Activated gamma-delta T cell treated with anti-CD3 and anti-CD28 coated beads, Interleukin-2, amount 50 U/mL, for 16 hours (primary cell): ENCODE measurements around the gene DECR2.
"Not testable (repeated sequence)": the region's sequence is repeated elsewhere in the genome, so short reads cannot be mapped to it uniquely, and the experiment has no call there.

Source experiments
- DNase-seq: peaks from one replicate; pipeline ENCODE4 v3.0.0-alpha.2; 2020; ENCODE audit warnings: low read depth

DECR2 gene

DNA sequence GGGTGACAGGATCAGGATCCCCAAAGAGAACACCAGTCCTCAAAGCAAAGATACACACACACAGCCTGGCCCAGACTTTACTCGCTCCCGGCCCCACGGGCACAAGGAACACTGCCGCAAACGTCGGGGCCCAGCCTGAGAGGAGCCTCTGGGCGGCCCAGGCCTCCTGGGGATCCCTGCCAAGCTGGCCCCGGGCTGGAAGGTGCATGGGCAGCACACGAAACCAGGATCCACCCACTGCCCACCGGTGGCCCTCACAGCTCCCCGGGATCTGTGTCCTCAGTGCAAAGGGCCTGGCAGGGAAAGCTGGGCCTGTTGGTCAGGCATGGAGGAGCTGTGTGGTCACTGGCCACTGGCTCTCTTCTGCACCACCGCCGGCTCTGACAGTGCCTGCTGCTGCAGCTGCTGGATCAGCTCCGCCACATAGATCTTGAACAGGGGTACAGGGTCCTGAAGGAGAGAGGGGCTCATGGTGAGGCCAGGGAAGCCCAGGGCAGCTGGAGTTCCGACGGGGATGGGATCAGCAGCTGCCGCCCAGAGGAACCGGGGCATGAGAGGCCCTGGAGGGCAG is 34.3 kb upstream of the DECR2 start:
- DNase-seq = no peak

DNA sequence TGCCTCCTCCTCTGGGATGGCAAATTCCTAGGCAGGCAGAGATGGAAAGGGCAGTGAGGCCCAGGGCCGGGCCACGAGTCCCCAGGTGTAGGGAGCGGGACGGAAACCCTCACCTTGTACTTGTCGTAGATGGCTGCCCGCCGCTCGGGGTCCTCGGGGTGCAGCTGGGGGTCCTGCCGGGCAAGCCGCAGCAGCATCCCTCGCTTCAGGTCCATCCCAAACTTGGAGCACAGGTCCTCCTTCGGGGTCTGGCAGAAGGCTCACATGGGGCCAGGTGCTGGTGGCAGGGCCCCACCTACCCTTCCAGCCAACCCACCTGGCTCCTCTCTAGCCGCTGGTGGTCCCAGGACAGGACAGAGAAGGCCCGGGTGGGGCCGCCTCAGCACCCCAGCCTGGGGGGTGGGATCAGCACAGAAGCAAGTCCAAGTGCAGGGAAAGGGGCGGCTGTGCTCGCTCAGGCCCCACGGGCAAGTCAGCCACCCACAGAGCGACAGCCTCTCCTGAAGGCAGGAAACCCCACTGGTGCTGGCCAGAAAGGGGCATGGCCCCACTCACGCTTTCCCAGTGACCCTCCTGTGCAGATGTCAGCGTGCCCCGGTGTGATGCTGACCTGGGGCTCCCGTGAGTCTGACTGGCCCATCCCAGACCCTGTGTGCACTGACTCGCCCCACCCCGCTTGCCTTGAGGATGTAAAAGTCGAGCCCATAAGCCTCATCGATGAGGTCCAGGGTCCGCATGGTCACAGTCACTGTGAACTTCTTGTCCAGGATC is 33.1 kb upstream of the DECR2 start:
- no peak for DNase-seq

DNA sequence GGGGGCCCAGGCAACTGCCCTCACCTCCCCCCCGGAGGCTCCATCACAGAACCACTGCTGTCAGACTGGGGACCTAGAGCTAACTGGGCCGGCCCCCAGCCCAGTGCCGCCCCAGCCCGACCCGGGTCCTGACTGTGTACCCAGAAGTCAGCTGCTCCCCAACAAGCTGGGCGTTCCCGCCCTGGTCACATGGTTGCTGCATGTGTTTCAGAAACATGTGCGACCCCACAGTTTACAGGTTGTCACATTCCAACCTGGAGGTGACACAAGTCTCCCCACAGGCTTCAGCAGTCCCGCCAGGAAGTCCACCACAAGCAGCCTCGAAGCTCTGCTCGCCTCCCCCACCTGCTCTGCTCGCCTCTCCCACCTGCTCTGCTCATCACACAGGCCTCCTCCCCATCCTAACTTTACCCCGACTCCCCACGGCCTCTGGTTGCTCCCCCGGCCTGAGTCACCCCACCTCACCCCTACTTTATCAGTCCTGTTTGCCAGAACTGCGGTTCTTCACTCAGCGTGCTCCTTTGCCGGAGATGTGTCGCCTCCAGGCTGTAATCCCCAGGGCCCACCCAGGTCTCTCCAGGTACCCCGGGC is 32.3 kb upstream of the DECR2 start:
- DNase-seq = no peak

DNA sequence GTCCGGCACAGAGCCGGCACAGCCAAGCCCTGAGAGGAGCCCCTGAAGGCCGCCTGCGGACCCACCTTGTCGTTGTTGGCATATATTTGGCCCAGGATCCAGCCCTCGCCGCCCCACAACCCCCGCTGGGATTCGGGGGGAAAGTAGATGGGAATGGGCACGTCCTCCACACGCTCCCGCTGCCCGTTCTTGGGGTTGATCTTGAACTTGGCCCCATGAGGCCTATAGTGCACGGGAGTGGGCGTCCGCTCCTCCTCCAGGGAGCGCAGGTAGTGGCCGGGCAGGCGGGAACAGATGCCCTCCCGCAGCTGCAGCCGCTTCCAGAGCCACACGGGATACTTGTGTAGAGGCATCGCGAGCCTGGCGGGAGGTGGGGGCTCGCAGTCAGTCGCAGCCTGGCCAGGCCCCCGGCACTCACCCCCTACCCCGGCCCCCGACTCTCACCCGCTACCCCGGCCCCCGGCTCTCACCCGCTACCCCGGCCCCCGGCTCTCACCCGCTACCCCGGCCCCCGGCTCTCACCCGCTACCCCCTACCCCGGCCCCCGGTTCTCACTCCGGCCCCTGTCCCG is 31.7 kb upstream of the DECR2 start:
- DNase-seq = no peak

DNA sequence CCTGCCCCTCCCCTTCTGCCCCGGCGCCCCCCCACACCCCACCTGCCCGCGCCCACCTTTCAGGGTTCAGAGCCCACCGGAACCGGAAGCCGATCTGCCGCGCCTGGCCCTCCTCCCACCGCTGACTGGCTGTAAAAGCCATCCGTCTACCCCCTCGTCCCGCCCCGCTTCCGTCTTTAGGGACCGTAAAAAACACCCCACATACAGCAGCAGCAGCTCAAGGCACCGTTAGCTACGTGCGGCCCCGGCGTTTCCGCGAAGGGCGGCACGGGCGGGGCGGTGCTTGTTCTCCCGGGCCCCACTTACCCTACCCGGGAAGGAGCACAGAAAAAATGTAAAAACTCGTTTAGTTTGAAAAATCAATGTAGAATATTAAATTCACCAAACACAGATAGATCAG is 31.2 kb upstream of the DECR2 start, which contains the start of gene MRPL28:
TSS of gene MRPL28 (minus strand) at position 96 of the 400 bp plus-strand sequence. CDS start 320 bp downstream, outside the sequence.
- peak; percentile 91 for DNase-seq

DNA sequence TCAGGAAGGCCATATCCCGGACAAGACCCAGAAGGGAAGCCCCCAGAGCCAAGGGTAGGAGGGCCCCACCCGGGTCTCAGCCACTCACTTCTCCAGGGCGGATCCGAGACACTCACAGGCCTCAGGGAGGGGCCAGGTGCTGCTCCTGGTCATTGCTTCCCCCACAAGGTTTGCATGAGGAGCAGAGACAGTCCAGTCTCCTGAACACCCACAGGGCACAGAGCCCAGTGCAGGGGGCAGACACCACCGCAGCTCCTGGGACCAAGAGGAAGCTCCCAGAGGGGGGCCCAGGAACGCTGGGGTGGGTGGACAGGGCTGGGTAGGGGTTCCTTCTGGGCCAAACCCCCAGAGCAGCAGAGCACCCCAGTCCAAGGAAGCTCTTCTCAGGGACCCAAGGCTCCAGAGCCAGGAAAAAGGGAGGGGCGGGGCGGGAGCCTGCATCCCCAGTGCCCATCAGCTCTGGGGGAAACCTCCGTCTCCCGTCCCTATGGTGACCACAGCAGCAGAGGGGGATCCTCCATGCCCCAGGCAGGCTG is 30.6 kb upstream of the DECR2 start:
- DNase-seq = no peak

DNA sequence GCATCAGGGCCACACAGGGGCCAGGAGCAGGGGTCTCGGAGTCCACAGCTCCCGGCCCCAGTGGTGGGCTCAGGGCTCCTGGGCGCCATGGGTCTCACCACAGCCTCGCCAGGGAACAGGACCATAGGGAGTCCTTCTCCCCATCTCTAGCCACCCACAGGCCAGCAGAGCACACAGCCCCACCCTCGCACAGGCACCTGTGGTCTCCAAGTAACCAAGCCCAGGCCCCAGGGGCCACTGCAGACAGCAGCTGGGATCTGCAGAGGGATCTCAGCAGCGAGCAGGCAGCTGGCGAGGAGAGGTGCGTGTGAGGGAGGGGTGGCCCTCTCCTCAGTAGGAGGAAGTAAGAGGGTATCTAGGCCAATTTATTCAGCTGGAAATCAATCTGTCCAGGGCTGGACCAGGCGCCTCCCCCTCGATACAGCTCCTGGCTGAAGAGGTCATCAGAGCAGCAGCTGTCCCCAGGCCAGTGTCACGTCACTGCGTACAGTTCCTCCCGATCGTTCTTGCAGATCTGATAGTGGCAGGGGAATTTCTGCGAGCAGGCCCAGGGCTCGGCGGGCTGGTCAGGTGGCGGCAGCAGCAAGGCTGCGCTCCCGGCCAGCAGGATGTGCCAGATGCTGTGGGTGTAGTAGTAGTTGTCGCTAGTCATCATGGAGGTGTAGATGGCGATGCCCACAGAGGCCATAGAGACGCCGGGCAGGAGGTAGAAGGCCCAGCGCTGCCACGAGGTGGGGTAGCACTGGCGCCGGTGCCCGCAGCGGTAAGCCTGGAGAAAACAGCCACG is 30.0 kb upstream of the DECR2 start:
- no peak for DNase-seq

DNA sequence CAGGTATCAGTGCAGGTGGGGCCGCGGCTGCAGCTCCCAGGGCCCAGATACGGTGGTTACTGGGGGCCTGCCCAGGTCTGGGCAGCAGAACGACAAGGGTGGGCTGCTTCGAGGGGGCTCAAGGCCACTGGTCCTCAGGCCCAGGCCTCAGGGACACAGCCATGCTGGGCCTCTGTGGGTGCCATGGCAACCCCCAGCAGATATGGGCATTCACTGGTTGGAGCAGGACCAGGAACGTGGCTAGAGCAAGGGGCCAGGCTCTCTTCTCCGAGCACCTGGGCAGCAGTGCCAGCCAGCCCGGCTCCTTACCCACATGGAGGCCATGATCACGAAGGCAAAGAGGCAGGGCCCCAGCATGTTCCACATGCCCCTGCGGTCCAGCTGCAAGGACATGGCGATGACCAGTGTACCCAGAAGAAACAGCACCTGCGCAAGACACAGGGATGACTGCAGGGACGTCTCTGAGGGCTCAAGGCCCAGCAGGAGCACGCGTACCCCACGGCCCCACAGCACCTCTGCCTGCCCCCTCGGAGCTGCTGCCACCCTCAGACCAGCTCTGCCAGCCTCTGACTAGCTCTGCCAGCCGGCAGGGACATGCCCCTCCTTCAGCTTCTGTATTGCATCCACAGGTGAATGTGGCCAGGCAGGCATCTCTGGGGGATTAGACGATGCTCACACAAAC is 29.2 kb upstream of the DECR2 start:
- DNase-seq = no peak

DNA sequence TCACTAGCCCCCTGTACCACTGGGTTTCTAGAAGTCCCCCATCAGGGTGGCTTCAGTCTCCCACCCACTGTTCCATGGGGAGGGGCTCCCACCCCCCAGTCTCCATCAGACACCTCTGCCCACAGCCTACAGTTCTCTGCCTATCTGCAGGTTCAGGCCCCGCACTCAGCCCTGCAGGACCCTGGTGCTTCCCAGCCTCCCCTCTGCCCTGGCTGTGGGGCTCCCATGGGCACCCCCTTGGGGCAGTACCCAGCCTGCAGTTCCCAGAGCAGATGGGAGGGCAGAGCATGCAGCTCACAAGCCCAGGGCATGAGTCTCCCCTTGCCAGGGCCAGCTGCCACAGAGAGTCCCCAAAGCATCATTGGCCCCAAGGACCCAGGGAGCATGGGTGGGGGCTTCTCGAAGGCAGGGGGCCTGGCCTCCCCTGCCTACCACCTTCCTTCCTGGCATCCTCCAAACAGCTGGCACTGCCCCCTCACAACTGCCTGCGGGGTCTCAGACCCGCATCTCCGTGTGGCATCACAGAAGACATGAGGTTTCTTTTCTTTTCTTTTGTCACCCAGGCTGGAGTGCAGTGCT is 28.6 kb upstream of the DECR2 start:
- DNase-seq = no peak

DNA sequence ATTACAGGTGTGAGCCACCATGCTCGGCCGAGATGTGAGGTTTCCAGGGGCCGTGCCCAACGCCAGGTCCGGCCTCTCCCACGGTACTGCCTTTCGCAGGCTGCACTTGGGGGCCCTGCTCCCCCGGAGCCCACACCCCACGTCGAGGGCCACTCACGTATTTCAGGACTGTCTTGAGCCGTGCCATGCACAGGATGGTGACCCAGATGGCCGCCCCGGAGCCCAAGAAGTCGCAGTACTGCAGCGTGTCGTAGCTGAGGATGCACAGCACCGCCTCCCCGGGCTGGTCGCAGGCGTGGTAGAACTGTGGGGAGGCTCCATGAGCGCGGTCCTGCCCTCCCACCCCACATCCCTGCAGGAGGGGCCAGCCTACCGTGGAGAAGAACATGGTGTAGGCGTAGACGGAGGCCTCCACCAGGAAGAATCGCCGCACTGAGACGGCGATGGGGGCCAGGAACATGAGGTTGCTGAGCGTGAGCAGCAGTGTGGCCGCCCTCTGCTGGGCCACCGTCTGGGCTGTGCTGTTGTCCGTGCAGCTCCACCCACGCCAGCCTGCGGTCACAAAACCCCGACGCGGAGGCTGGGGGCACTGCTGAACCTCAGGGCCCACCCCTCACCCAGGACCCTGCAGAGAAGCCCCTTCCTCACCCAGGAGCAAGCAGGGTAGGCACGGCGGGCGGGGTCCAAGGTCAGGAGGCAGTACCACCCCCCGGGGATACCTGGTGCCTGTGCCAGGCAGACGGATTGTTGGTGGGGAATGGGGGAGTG is 27.7 kb upstream of the DECR2 start:
- no peak for DNase-seq

DNA sequence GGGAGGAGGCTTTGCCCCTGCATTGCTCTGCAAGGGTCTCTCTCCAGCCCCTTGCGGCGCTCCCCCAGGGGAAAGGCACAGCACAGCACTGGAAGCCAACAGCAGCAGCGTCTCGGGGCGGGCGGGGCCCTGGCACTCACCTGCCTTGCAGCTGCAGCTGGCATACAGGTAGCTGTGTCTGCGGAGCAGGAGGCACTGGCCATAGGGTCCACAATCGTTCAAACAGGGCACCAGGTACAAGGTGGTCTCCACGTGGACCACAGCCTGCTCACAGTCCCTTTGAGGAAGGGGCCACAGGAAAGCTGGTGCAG is 27.1 kb upstream of the DECR2 start:
- DNase-seq = no peak

DNA sequence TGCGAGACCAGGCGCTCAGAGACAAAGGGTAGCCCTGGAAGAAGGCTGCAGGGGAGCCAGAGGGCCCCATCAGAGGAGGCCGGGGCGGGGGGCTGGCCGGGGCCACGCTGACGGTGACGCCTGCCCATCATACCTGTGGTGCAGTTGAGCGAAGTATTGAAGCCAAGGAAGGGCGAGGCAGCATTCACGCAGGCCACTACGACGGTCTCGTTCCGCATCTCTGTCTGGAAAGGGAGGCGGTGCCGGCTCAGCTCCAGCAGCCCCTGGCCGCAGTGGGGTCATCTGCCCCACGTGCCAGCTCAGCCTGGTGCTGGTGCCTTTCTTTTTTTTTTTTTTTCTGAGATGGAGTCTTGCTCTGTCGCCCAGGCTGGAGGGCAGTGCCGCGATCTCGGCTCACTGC is 26.5 kb upstream of the DECR2 start:
- DNase-seq = no peak

DNA sequence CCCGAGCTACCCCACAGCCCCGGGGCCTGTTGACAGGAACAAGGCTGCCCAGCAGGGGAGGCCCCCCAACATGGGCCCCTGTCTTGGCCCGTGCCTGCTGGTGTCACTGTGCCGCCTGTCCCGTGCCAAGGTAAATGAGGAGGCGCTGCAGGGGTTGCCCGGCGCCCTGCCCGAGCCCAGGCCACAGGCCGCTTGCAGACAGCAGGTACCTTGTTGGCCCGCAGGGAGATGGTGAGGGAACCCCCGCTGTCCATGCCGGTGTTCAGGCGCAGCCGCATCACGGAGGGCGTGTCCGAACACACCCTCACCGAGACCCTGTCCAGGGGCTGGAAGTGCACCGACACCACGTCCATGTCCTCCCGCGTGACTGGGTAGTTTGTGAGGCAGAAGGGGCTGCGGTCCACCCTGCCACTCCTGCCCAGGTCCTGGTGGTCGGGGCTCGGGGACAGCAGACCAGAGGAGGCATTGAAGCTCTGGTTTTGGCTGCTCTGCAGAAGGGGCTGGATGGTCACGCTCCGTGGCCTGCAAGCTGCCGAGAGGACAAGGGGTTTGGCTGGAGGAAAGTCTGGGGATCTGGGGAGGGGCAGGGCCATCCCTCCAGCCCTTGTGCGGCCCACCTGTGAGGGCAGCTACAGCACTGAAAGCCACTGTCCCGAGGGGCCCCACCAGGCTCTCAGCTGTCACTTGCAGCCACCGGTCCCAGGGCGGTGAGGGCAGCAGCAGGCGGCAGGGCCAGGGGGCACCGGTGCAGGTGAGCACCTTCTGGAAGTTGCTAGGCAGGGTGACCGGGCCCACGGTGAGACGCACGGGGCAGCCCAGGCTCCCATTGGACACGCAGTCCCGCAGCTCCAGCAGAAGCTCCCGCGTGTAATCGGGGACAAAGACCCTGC is 25.5 kb upstream of the DECR2 start:
- DNase-seq = no peak

DNA sequence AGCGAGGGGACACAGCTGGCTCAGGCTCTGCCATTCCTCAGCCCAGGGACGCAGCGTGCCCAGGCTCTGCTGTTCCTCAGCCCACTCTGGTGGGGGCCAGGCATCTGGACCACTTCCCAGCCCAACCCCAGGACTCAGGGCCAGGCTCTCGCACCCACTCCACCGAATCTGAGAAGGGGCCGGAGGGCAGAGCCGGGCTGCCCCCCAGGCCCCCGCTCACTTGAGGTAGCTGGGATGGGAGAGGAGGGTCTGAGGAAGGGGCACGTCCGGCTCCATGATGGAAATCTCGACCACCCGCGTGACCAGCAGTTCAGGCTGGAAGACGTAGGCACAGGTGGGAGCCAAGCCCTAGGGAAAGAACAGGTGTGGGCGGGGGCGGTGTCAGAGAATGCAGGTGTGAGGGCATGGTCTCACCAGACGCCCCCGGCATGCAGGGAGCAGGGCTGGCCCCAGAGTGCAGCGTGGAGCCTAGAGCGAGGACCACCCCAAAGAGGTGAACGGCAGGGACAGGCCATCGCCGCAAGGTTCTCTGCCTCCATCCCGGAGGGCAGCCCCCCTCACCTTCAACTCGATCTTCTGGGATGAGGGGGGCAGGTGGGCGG is 24.8 kb upstream of the DECR2 start:
- no peak for DNase-seq

DNA sequence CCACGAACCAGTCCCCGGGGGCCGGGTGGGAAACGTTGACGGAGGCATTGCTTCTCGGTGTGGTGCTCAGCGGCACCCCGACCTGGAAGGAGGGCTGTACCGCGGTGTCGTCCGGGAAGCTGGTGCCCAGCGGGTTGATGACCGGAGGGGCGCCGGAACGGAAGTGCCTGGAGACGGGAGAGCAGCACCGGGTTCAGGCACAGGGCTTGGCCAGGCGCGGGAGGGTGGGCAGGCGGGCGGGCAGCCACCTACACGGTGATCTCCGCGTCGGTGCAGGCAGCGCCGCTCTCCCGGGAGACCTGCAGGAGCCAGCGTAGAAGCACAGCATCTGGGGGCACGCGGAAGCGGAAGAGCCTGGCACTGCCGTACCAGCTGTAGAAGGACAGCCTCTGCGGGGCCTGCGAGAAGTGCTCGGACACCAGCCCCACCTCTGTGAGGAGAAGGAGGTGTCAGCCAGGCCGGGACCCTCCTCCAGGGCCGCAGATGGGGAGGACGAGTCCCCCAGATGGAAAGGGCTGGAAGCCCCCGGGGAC is 24.2 kb upstream of the DECR2 start:
- DNase-seq = no peak

DNA sequence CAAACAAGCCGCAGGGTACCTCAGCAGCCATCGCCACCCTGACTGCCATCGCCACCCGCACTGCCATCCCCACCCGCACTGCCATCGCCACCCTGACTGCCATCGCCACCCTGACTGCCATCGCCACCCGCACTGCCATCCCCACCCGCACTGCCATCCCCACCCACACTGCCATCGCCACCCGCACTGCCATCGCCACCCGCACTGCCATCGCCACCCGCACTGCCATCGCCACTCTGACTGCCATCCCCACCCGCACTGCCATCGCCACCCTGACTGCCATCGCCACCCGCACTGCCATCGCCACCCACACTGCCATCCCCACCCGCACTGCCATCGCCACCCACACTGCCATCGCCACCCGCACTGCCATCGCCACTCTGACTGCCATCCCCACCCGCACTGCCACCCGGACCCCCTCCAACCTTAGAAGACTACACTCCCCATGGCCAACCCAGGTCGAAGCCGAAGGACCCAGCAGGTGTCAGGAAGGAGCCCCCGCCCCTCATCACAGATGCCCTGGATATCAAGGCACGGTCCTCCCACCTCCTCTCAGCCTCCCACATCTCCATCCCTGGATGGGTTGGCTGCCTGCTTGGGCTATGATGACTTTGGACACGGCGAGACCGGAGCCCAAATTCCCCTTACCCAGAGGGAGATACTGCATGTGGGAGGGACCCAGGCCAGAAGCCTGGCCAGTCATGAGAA is 23.4 kb upstream of the DECR2 start:
- DNase-seq = not testable (repeated sequence)

DNA sequence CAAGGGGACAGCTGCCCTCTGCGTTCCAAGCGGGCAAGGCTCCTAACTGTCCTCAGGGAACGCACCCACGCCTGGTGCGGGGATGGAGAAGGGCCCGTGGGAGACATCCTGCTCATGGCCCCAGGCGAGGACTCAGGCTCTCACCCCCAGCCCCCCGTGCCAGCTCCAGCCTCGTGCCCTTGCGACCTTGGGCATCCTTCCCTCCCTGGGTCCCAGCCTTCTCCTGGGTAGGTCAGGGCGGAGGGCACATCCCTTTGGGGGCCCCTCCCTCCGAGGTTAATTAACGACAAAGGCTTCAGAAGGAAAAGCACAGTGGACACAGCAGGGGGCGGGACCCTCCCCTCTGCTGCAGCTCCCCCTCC is 22.9 kb upstream of the DECR2 start:
- no peak for DNase-seq
